ENCODE results near the gene FOXK2.
"Not testable (repeated sequence)": the region's sequence is repeated elsewhere in the genome, so short reads cannot be mapped to it uniquely, and the experiment has no call there.

The FOXK2 gene

GRCh38 chr17:82531431-82531881 is 11.9 kb downstream of the FOXK2 start:
- Histone ChIP-seq H3K27me3 (no peaks in the 10 kb centered on the region), H3K4me1 (peaks cover 0 to 84% (median 60%) of the 10 kb centered on the region in 4 donors), H3K36me3 (no peaks in the 10 kb centered on the region), H3K27ac (peak overlapping the region; percentile 16 to 60), H3K9me3 (no peaks in the 10 kb centered on the region), H3K4me3 (no peak overlapping the region)
- DNase-seq: no peak
- TF ChIP-seq CTCF (IDR thresholded peaks at IDR 0.05): no peak
- intact Hi-C loops (cut with DNase I; ENCODE audit: low total_unique reads): no loop called here

GRCh38 chr17:82534401-82534812 is 14.9 kb downstream of the FOXK2 start:
- H3K9me3 ChIP-seq: no peaks in the 10 kb centered on the region
- TF ChIP-seq CTCF (IDR thresholded peaks at IDR 0.05): no peak
- H3K27ac ChIP-seq: peak overlapping the region; percentile 86 to 96
- intact Hi-C loops (cut with DNase I; ENCODE audit: low total_unique reads): no loop called here
- H3K36me3 ChIP-seq: no peaks in the 10 kb centered on the region
- peaks cover 5 to 89% (median 67%) of the 10 kb centered on the region in 4 donors for H3K4me1 ChIP-seq
- no peaks in the 10 kb centered on the region for H3K27me3 ChIP-seq
- no peak overlapping the region for H3K4me3 ChIP-seq
- no peak for DNase-seq

- H3K4me3 ChIP-seq: peak overlapping the region; percentile 11 to 36
Measured at GRCh38 chr17:82536512-82537201, 17.1 kb downstream of the FOXK2 start.

GRCh38 chr17:82537228-82537627 is 17.7 kb downstream of the FOXK2 start:
- intact Hi-C loops (cut with DNase I; ENCODE audit: low total_unique reads); H3K36me3 ChIP-seq; H3K27me3 ChIP-seq; DNase-seq; H3K9me3 ChIP-seq: not testable (repeated sequence)
- Histone ChIP-seq H3K27ac (peak overlapping the region; percentile 86 to 96), H3K4me1 (peaks cover 5 to 80% (median 48%) of the 10 kb centered on the region in 4 donors), H3K4me3 (peak overlapping the region; percentile 11 to 36)

More at GRCh38 chr17:82536512-82537201, 17.1 kb downstream of the FOXK2 start:
- TF ChIP-seq CTCF (IDR thresholded peaks at IDR 0.05): no peak
- H3K36me3 ChIP-seq: no peaks in the 10 kb centered on the region
- DNase-seq: peak in 1 of 2 donors; percentile 63
- H3K27me3 ChIP-seq: no peaks in the 10 kb centered on the region
- peak overlapping the region; percentile 86 to 96 for H3K27ac ChIP-seq
- peaks cover 5 to 83% (median 50%) of the 10 kb centered on the region in 4 donors for H3K4me1 ChIP-seq
- intact Hi-C loops (cut with DNase I; ENCODE audit: low total_unique reads): no loop called here
- no peaks in the 10 kb centered on the region for H3K9me3 ChIP-seq

GRCh38 chr17:82539076-82539475 is 19.5 kb downstream of the FOXK2 start:
- intact Hi-C loops (cut with DNase I; ENCODE audit: low total_unique reads); H3K36me3 ChIP-seq; H3K9me3 ChIP-seq; DNase-seq; H3K4me3 ChIP-seq; H3K27me3 ChIP-seq: not testable (repeated sequence)
- Histone ChIP-seq H3K27ac (peak overlapping the region; percentile 86 to 96), H3K4me1 (peaks cover 5 to 88% (median 54%) of the 10 kb centered on the region in 4 donors)

GRCh38 chr17:82542439-82542838 is 22.9 kb downstream of the FOXK2 start:
- no peaks in the 10 kb centered on the region for H3K36me3 ChIP-seq
- no peak overlapping the region for H3K4me3 ChIP-seq
- no peaks in the 10 kb centered on the region for H3K9me3 ChIP-seq
- intact Hi-C loops (cut with DNase I; ENCODE audit: low total_unique reads): no loop called here
- no peak for TF ChIP-seq CTCF (IDR thresholded peaks at IDR 0.05)
- no peaks in the 10 kb centered on the region for H3K27me3 ChIP-seq
- no peak for DNase-seq
- H3K27ac ChIP-seq: peak overlapping the region in 1 of 2 donors; percentile 20
- peaks cover 5 to 84% (median 42%) of the 10 kb centered on the region in 4 donors for H3K4me1 ChIP-seq
